NCI-H82 treated with DMSO at 0.1 percent for 48 hours (cell line): ENCODE results near the gene LIPK.
"Not testable (repeated sequence)": the region's sequence is repeated elsewhere in the genome, so short reads cannot be mapped to it uniquely, and the experiment has no call there.

Experiments
- DNase-seq: peaks from one replicate; lab custom pipeline; 2025; ENCODE audit not compliant: unreplicated experiment; lab: John Stamatoyannopoulos, UW

Gene LIPK

DNA sequence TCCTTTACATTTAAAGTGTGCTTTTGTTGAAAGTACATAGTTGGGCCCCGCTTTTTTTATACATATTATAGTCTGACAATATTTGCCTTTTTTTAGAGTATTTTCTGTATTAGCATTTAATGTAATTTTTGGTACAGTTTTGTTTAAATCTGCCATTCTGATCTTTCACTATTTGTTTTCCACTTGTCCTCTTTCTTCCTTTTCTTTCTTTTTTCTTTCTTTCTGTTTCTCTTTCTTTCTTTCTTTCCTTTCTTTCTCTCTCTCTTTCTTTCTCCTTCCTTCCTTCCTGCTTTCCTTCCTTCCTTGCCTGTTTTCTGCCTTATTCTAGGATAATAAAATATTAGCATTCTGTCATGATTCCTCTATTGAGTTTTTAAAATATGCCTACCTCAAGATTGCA lies 9.5 kb downstream of the LIPK start:
- no peak for DNase-seq

DNA sequence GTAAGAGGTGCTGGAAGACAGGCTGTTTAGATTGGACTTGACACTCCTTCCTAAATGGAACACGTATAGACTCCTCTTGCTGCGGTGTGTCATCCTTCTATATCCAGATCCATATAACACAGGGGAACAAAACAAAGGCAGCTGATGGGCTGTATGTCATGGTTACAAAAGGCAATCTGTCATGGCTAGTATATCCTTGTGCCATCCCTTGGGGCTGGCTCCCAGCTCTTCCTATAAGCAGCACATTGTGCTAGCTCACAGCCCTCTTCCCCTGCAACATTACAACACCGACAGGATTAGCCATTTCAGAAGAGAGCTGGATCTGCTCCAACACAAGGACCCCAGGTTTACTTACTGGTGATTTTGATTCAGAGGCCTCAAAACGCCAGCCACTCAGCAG lies 15.3 kb downstream of the LIPK start:
- DNase-seq, result peak; percentile 24

DNA sequence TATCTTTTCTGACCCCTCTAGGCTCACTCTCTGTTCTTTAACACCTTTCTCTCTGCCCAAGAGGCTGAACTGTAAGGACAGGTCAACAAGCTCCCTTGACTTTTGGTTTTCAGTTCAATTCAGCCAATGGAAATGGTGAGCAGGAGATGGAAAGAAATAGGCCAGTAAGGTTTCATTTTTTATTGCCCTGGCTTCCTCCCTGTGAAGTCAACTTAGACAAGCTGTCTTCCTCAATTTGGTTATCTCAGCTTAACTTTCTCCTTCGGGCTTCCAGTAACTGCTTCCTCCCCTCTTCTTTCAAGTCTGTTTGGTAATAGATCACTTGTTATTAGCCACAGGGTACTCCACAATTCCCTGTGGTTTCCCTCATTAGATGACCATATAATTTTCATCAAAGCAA lies 19.7 kb downstream of the LIPK start:
- no peak for DNase-seq

DNA sequence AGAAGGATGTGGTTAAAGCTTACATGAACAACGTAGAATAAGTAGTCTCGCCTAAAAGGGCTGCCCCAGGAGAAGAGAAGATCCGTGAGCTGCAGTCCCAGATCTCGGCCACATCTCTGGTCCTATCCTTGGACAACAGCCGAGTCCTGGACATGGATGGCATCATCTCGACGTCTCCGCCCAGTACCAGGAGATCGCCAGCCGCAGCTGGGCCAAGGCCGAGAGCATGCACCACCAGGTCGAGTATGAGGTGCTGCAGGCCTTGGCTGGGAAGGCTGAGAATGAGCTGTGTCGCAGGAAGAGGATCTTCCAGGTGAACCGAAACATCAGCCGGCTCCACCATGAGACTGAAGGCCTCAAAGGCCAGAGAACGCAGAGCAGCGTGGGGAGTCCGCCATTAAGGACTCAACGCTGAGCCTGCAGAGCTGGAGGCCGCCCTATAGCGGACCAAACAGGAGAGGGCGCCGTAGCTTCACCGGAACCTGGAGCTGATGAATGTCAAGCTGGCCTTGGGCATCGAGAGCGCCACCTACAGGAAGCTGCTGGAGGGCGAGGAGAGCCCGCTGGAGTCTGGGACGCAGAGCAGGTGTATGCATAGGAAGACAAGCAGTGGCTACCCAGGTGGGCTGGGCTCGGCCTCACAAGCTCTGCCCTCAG lies 22.2 kb downstream of the LIPK start:
- DNase-seq, result no peak

DNA sequence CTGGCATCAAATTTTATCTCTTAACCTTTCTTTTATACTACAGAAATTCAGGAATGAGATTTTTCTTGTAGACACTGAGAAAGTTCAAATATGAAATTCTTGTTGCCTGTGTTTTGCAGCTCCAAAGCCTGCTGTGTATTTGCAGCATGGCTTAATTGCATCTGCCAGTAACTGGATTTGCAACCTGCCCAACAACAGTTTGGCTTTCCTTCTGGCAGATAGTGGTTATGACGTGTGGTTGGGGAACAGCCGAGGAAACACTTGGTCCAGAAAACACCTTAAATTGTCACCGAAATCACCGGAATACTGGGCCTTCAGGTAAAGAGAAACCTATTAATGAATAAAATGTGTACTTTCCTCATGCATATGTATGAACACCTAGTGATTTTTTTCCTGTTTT lies 24.8 kb downstream of the LIPK start:
- DNase-seq, result peak; percentile 75

DNA sequence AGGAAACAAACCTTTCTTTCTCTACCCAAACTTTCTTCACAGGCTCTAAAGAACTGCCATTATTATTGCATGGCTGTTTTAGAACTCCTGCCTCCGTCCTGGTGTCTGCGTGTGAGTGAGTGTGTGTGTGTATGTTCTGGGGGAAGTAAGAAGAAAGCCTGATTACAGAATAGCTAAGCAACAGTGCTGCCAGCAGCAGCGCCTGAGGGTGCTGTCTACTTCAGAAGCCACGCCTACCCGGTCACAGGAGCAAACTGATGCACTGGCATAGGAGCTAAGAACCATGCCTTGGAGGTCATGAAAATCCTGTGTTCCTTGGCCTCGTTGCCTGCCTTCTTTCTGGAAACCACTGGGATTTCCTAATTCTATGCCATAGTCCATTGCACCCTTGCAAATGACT lies 25.2 kb downstream of the LIPK start:
- DNase-seq, result peak; percentile 49

DNA sequence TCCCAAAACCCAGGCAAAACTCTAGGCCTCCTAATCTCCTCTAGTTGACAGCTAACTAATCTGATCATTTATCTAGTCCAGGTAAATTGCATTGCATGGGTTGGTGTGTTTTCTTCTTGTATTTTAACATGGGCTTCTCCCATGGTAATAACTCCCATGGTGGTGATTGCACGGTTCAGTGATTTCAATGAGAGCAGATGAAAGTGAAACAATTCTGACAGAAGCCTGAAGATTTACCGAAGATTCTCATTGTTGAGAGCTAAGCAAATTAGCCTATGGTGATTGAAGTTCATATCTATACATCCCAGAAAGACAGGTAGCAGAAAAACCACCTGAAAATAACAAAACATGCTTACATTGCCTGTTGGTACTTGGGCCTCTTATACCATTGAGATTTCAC lies 27.2 kb downstream of the LIPK start:
- peak; percentile 35 for DNase-seq

DNA sequence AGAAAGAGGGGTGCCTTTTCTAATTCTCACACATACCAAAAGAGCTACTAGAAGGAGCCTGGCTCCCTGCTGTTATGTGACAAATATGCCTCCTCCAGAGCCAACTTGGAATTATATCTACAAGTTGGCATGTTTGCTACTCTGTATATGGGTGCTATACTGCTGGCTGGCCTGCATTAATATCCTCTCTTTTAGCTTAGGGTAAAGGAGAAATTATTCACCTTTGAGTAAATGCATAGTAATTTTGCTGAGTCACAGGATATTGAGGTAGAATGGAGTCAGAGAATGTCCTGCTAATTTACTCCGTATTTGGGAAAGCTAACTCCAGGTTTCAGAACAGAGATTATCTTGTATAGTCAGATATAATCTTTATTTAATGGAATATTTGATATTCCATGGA lies 29.6 kb downstream of the LIPK start:
- no peak for DNase-seq

DNA sequence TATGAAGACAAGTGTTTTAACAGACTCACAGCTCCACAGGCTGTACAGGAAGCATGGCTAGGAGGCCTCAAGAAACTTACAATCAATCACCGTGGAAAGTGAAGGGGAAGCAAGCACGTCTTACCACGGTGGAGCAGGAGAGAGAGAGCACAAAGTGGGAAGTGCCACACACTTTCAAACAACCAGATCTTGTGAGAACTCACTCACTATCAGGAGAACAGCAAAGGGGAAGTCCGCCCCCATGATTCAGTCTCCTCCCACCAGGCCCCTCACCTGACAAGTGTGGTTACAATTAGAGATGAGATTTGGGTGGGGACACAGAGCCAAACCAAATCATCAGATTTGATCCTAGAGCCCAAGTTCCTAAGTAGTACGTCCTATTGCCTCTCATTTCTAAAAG lies 35.9 kb downstream of the LIPK start:
- DNase-seq, result not testable (repeated sequence)

DNA sequence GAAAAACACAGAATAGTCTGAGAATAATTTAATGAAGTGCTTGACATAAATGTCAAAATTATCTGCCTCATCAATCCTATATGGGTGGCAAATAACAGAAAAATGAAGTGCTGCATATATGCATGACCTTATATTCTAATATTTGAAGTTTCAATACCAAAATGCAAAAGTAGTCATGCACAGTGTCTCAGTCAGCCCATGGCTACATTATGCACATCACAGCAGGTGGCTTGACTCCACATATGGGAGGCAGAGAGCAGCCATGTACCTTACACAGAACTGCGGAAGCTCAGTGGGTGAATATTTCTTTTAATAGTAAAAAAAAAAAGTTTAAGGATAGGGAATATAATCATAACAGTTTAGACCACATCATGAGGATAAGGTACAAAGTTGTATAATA lies 36.4 kb downstream of the LIPK start:
- DNase-seq, result no peak

DNA sequence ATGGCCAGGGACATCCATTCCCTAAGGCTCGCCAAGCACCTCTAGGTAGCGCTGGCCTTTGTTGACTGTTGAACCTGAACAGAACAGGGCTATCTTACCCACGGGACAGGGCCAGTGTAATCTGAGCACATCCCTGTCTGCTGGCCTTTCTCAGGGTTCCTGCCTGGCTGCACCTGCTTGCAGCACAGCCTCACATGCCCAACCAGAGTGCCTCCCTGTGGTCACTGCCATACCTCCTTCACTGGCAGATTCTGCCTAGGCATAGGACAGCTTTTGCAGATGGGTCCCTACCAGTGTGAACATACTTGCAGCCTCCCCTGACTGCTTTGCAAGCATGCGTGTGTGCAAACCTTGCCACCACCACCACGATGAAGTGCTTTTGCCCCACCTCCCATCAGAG lies 38.0 kb downstream of the LIPK start:
- DNase-seq, result no peak

DNA sequence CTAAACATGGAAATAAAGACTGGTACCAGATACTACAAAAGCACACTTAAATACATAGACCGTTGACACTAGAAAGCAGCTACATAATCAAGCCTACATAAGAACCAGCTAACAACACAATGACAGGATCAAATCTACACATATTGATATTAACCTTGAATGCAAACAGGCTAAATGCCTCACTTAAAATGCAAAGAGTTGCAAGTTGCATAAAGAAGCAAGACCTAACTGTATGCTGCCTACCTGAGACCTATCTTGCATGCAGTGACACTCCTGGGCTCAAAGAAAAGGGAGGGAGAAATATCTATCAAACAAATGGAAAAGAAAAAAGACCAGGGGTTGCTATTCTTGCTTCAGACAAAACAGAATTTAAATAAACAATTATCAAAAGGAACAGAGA lies 39.6 kb downstream of the LIPK start:
- DNase-seq, result no peak

DNA sequence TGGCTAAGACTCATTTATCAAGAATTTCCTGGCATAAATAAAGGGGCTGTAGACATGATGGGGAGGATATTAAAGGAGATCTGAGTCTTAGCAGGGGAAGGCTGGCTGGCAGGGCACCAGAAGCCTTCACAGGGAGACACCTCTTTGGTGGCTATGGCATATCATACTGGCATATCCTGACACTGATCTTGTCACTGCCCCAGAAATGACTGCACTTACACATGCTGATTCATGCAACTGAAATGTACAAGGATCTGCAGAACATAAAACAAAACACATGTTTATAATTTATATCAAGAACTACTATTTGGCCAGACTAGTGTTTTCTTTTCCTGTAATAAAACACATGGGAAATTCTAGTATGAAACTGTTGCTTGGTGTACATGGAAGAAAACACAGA lies 48.2 kb downstream of the LIPK start:
- DNase-seq, result no peak

DNA sequence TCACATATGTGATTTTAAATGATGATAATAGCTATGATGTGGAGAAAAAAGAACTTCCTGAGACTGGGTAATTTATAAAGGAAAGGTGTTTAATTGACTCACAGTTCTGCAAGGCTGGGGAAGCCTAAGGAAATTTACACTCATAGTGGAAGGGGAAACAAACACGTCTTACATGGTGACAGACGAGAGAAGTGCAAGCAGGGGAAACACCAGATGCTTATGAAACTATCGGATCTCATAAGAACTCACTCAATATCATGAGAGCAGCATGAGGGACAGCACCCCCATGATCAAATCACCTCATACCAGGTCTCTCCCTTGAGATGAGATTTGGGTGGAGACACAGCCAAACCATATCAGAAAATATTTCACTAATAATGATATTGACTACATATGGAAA lies 49.7 kb downstream of the LIPK start:
- DNase-seq, result no peak

DNA sequence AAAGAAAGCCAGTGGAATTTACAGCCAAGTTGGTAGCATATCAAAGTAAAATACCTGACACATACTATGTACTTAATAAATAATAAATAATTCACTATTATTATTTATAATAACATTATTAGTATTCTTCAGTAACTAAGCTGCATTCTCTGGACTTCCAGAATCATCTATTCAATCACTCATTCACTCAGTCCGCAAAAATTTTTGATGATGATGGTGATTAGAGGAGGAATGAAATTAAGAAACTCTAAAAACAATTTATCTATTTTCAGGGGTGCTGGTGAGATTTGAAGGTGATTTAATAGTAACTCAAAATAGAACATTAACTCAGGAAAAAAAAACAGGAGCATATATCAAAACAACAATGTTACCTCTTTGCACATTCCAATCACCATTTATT lies 50.6 kb downstream of the LIPK start:
- DNase-seq, result no peak

DNA sequence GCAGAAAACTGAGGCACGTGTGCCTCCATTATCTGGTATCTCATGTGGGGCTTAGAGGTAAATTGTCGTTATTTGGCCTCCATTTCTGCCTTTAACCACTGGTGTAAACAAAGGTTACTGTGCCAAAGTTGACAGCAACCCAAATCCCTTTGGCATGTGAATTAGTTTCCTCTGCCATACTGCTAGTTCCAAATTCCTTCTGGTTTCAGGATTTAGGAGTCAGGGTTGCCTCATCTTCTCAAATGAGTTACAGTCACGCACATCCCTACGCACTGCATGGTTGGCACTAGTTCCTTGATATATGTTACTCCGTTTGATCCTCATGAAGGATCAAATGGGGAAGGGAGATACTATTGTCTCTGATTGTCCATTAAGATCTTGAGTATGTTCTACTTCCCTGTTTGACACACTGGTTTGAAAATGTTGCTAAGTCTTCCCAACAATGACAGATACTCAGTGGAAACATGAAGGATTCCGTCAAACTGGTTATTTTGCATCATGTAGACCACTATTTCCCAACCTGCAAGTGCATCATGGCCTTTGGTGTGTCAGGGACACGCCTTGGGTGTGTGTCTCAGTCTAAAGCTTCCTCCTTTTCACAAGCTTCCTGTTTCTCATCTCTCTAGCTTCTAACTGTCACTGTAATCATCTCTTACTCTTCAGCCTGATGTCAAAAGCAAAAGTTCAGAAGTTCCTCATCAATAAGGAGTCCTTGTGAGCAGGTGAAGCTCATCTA lies 53.5 kb downstream of the LIPK start, which contains the start of gene LIPN:
LIPN (plus strand) TSS at position 655 of the 736 bp plus-strand sequence. CDS start 1,386 bp downstream, outside the sequence.
- no peak for DNase-seq

DNA sequence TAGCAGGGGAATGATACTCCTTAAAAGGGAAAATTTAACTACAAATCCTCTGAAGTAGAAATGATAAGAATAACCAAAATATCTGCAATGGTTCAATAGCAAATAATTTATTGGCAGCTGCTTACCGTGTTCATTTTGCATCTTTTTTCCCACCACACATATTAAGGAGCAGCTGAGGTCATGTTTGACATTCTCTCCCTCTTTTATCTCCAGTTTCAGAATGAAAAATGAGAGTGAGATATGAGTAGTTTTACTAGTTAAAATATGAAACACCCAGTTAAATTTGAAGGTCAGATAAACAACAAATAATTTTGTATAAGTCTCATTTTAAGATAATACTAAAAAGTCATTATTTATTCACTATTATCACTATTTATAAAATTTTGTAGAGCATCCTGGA lies 56.9 kb downstream of the LIPK start:
- no peak for DNase-seq

DNA sequence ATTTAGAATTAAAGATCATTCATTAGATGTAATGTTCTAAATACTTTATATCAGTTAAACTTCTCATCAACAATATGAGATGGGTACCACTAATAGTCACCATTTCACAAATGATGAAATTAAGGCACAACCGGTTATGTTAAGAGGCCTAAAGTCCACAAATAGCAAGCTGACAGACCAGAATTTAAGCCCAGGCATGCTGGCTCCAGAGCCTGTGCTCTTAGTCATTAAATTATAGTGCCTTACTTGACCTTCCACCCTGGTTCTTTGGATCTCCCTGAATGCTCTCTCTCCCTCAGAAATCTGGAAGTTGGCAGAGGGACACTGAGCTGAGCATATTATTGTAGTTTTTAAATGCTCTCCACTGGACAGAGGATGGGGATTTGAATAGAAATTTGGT lies 57.4 kb downstream of the LIPK start:
- DNase-seq, result no peak

DNA sequence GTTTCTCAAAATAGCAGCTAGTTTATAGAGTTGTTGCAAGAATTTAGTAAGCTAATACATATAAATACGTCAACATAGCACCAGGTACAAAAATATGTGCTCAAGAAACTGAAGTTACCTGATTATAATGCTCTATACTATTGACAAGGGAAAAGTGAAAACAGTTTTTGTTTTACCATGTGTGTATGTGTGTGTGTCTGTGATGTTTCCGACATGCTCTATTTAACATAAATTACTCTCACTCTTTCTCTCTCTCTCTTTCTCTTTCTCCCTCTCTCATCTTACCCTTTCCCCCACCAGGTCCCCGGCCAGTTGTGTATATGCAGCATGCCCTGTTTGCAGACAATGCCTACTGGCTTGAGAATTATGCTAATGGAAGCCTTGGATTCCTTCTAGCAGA lies 58.1 kb downstream of the LIPK start:
- DNase-seq, result no peak

DNA sequence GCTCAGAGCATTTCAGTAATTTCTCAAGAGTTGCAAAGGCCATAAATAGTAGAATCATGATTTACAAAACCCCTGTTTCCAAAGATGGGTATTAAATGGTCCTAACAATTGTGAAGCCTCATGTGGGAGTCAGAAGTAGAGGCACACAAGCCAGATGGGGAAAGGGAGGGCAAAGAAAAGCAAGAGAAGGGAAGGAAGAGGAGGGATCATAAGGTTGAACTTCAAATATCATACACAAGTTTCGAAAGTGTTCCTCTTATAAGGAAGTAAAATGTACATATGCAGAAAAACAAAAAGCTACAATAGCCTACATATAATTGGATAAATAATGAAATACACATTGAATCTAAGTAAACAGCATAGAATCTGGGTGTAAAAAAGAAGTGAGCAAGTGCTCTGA lies 59.8 kb downstream of the LIPK start:
- no peak for DNase-seq

DNA sequence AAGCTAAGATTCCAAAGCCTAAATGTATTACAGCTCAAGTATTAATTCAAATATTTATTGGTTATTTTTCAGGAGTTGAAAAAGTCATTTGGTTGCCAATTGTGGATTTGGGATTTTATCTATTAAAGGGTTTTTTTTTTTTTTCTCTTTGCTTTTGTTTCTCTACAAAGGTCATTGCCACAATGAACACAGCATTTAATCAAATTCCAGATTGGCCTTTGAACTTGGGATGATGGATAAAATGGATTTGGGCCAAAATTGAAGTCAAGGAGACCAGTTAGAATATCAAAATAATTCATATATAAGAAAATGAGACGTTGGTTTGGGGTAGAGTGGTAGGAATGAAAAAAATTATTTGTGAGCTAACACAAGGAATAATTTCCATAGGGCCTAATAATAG lies 63.3 kb downstream of the LIPK start:
- DNase-seq, result no peak

DNA sequence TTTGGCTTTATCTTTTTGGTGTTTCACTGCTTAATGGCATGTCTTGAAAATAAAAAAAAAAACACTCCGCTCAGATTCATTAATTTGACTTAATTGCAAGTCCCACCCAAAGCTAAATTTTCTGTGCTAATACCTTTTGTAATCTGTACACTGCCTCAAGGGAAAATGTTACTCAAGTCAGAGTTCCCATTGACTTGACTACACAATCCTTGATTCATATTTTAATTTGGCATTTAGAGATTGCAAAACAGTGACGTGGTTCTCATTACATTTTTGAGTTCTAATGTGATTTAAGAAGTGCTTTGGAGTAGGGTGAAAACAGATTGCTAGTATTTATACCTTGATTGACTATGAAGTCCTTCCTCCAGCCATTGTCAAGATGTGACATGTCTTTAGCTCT lies 75.2 kb downstream of the LIPK start:
- DNase-seq, result no peak

DNA sequence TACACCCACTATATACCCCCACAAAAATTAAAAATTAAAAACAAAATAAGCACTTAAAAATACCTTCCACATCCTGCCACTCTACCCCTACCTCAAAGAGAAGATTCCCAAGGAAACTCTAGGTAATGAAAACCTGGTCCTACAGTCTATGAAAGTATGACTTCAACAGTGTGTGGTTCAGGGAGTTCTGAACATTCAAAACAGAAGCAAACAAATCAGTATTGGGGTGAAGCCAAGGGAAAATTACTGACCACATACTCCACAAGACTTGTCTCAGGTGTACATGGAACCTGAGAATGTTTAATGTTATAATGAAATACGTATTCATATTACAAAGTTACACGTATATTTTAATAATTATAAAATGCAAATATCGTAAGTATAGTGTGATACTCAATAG lies 76.2 kb downstream of the LIPK start:
- DNase-seq, result no peak
